HUES64 (cell line): ENCODE results near the gene OR52E1. TPM values are rescaled to one million over a fixed set of nuclear protein-coding genes. Genes with fewer than 3 reads are reported as not detected.
"Not testable (repeated sequence)": the region's sequence is repeated elsewhere in the genome, so short reads cannot be mapped to it uniquely, and the experiment has no call there.

Experiments
- H3K27ac ChIP-seq: 2 replicates; pipeline ENCODE4 v1.7.0; 2013; ENCODE audit warnings: low read depth, low read length, inconsistent platforms
- H3K27me3 ChIP-seq: 2 replicates; pipeline ENCODE4 v1.6.1; 2013; ENCODE audit warnings: mild to moderate bottlenecking, low read length; ENCODE audit not compliant: insufficient read depth
- H3K36me3 ChIP-seq: 2 replicates; pipeline ENCODE4 v1.6.1; 2013; ENCODE audit warnings: mild to moderate bottlenecking, low read length; ENCODE audit not compliant: insufficient read depth
- H3K4me1 ChIP-seq: 2 replicates; pipeline ENCODE4 v1.6.1; 2013; ENCODE audit warnings: mild to moderate bottlenecking, low read length, moderate library complexity; ENCODE audit not compliant: insufficient read depth
- H3K4me3 ChIP-seq: 2 replicates; pipeline ENCODE4 v1.5.1; 2013; ENCODE audit warnings: mild to moderate bottlenecking, low read length, moderate library complexity
- H3K9ac ChIP-seq: 2 replicates; pipeline ENCODE4 v1.6.1; 2013; ENCODE audit warnings: mild to moderate bottlenecking, low read depth, low read length
- H3K9me3 ChIP-seq: 2 replicates; pipeline ENCODE4 v1.6.1; 2013; ENCODE audit warnings: low read depth, low read length; ENCODE audit not compliant: insufficient read depth
- WGBS: fragments of 150-250, 120-280 bp; methylation state at CpG from one replicate; pipeline ENCODE4 v1.1.7; 2013; ENCODE audit warnings: missing lambda C conversion rate; 5-methylcytosine and 5-hydroxymethylcytosine counted together
- polyA plus RNA-seq, 2 experiments: library from polyadenylated mRNA; stranded (reverse); fragments of 50-300 nt; gene quantifications; one replicate each; pipeline ENCODE4 v1.2.3, GENCODE V29; 2013

OR52E1 gene
- polyA plus RNA-seq (2013, experiment 1 of 2) = not detected
- not detected for polyA plus RNA-seq (2013, experiment 2 of 2)

DNA sequence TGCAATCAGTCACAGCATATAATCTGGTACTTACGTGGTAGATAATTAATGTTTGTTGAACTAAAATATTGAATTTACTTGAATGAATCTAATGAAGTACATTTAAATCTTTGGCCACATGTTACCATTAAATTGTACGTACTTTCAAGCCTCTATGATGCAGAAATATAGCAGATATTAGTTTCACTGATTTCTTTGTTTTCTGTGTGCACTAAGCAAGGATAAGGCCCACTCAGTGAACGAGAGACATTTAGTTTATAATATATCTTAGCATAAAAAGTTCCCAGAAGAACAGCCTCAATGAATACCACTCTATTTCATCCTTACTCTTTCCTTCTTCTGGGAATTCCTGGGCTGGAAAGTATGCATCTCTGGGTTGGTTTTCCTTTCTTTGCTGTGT lies at the start of gene OR52E1:
Gene OR52E1, plus strand, starts transcription at position 301 of the 400 bp plus-strand sequence.
- Histone ChIP-seq H3K9ac (no peak within 1 kb of the TSS), H3K36me3 (no peaks in the 10 kb centered on the region), H3K4me3 (no peak within 1 kb of the TSS), H3K27ac (no peak within 1 kb of the TSS), H3K4me1 (no peaks in the 10 kb centered on the region), H3K27me3 (no peaks in the 10 kb centered on the region), H3K9me3 (no peaks in the 10 kb centered on the region)
- WGBS = 86% methylated on average over 2 of the region's 3 CpGs

DNA sequence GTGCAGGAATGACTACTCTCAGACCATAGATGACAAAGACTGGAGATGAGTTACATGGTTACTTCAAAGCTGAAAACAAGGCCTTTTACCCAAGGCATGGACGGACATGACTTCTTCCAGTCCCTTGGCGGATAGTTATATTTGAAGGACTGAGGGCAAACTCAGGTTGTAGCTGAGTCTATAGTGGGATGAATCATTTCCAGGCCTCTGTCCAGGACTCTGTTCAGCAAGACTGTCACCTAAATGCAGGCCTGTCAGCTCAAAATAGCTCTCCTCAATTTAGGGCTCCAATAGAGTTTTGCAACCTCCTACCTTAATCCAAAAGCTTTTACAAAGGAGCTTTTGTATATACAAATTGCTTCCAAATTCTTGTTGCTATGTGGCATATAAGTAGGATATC lies 47.4 kb upstream of the OR52E1 start:
- H3K27ac ChIP-seq = no peak overlapping the region
- no peaks in the 10 kb centered on the region for H3K4me1 ChIP-seq

DNA sequence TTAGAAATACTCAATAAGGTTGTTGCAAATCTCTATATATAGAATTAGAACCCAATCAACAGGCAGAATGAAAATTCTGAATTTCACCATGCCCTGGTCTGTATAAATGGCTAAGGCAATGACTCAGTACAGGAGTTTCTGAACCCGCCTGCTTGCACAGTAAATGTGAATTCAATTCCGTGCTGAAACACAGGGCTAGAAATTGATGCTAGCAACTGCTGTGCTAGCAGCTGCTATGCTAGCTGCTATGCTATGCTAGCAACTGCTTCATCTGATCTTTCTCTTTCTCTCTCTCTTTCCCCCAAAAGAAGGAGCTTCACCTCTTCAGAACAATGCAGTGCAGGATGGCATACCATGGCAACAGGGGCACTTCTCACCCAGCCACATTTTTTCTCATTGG lies 32.7 kb upstream of the OR52E1 start:
- Histone ChIP-seq H3K36me3 (no peaks in the 10 kb centered on the region), H3K4me3 (no peak overlapping the region), H3K4me1 (no peaks in the 10 kb centered on the region), H3K27ac (no peak overlapping the region), H3K9me3 (no peaks in the 10 kb centered on the region), H3K9ac (no peak overlapping the region), H3K27me3 (no peaks in the 10 kb centered on the region)
- 90% methylated on average over 2 of the region's 2 CpGs for WGBS

More for the DNA sequence above, 47.4 kb upstream of the OR52E1 start:
- Histone ChIP-seq H3K36me3 (no peaks in the 10 kb centered on the region), H3K27me3 (no peaks in the 10 kb centered on the region), H3K4me3 (no peak overlapping the region), H3K9me3 (peaks cover 6% of the 10 kb centered on the region; the same call in 1 of the 2 replicates), H3K9ac (no peak overlapping the region)
- 88% methylated on average over 2 of the region's 2 CpGs for WGBS

DNA sequence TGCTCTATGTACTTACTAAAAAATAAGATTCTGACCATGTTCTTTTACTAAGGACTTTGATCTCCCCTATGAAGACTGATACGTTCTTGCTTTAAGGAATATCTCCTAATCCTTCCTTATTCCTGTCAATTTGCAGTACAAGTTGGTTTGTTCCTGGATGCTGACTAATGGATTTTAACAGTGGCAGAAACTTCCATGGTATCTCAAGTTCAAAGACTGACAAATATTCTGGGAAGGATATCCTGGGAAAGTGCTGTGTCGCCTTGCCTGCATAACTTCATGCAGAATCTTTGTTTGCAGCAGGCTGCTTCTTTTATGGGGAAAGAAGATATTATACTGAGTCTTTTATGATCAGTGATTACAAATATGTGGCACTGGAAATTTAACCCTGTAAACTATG lies 31.4 kb upstream of the OR52E1 start:
- no peaks in the 10 kb centered on the region for H3K36me3 ChIP-seq
- no peaks in the 10 kb centered on the region for H3K9me3 ChIP-seq
- H3K27ac ChIP-seq = no peak overlapping the region
- no peaks in the 10 kb centered on the region for H3K27me3 ChIP-seq
- no peak overlapping the region for H3K9ac ChIP-seq
- no peaks in the 10 kb centered on the region for H3K4me1 ChIP-seq
- H3K4me3 ChIP-seq = no peak overlapping the region
- WGBS = 100% methylated on average over 2 of the region's 2 CpGs

DNA sequence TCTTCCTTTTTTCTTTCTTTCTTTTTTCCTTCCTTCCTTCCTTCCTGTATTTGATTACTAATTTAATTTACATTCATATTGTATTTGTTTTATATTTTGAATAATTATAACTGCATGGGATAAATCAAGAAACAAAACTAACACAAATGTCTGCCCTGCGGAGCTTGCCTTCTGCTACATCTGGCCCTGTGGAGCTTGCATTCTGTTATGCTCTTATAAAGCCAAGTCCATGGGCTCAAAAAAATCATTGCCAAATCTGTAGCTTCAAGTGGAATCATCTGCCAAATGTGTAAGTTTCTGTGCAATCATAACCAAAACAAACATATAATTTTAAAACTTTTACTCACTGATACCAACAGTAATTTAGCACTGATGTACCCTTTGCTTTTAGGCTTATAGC lies 31.0 kb upstream of the OR52E1 start:
- H3K27ac ChIP-seq = no peak overlapping the region
- no peaks in the 10 kb centered on the region for H3K36me3 ChIP-seq
- H3K9me3 ChIP-seq = no peaks in the 10 kb centered on the region
- H3K9ac ChIP-seq = no peak overlapping the region
- H3K4me3 ChIP-seq = no peak overlapping the region
- no peaks in the 10 kb centered on the region for H3K27me3 ChIP-seq
- no peaks in the 10 kb centered on the region for H3K4me1 ChIP-seq
- 84% methylated on average over 1 of the region's 1 CpG for WGBS

DNA sequence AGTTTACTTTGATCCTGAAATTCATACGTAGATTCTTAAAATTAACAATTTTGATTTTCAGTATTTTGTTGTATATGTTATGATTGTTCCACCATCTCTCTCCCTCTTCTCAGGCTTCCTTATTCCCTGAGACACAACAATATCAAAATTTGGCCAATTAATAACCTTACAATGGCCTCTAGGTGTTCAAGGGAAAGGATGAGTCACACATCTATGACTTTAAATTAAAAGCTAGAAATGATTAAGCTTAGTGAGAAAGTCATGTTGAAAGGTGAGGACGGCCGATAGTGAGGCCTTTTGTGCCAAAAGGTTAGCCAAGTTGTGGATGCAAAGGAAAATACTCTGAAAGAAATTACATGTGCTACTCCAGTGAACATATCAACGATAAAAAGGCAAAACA lies 28.5 kb upstream of the OR52E1 start:
- no peaks in the 10 kb centered on the region for H3K36me3 ChIP-seq
- no peak overlapping the region for H3K4me3 ChIP-seq
- no peaks in the 10 kb centered on the region for H3K27me3 ChIP-seq
- H3K4me1 ChIP-seq = no peaks in the 10 kb centered on the region
- H3K9ac ChIP-seq = no peak overlapping the region
- H3K27ac ChIP-seq = no peak overlapping the region
- H3K9me3 ChIP-seq = no peaks in the 10 kb centered on the region
- 90% methylated on average over 2 of the region's 4 CpGs for WGBS

DNA sequence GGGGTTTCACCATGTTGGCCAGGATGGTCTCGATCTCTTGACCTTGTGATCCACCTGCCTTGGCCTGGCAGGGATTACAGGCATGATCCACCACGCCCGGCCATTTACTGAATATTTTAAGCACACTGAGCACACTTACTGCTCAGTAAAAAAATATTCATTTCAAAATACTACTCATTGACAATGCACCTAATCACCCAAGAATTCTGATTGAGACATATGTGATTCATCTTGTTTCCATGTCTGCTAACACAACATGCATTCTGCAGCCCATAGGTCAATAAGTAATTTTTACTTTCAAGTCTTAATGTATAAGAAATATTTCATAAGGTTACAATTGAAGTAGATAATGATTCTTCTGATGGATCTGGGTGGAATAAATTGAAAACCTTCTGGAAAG lies 27.3 kb upstream of the OR52E1 start:
- no peak overlapping the region for H3K4me3 ChIP-seq
- 66% methylated on average over 3 of the region's 3 CpGs for WGBS
- H3K36me3 ChIP-seq = no peaks in the 10 kb centered on the region
- H3K27me3 ChIP-seq = no peaks in the 10 kb centered on the region
- H3K27ac ChIP-seq = no peak overlapping the region
- no peak overlapping the region for H3K9ac ChIP-seq
- H3K9me3 ChIP-seq = no peaks in the 10 kb centered on the region
- no peaks in the 10 kb centered on the region for H3K4me1 ChIP-seq

DNA sequence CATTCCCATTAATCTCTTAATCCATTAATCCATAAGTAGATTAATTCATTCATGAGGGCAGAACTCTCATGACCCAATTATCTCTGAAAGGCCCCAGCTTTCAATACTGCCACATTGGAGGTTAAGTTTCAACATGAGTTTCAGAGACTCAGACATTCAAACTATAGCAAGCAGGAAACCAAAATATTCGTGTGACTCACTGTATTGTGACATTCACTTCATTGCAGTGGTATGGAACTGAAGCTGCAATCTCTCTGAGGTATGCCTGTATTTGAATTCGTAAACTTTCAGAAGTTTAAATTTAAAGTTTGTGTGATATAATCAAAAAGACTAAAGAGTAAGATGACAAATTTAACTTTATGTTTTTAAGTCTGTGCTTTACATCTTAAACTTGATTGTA lies 26.0 kb upstream of the OR52E1 start:
- WGBS = 68% methylated on average over 2 of the region's 2 CpGs
- H3K27ac ChIP-seq = no peak overlapping the region

DNA sequence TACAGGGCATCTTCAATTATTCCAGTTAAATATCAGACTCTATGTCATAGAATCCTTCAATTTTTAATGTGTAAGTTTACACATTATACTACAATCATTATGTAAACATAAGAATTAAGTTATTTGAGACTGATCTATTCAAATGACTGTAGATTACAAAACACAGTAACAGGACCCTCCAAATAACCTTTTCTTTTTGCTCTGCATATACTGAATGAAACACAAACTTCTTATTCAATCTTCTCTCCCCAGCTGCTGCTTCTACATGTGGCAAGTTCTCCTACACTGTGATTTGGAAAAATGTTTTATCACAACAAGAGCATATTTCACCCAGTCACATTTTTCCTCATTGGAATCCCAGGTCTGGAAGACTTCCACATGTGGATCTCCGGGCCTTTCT lies 23.1 kb upstream of the OR52E1 start, which contains the start of gene OR52J3:
Gene OR52J3, plus strand, starts transcription at position 301 of the 400 bp plus-strand sequence. Its CDS starts 0 bp downstream, at position 301.
- Histone ChIP-seq H3K27me3 (no peaks in the 10 kb centered on the region), H3K36me3 (no peaks in the 10 kb centered on the region), H3K27ac (no peak within 1 kb of the TSS), H3K9ac (no peak within 1 kb of the TSS), H3K4me3 (no peak within 1 kb of the TSS), H3K4me1 (no peaks in the 10 kb centered on the region), H3K9me3 (no peaks in the 10 kb centered on the region)
- 95% methylated on average over 1 of the region's 1 CpG for WGBS

More for the DNA sequence above, 26.0 kb upstream of the OR52E1 start:
- no peak overlapping the region for H3K4me3 ChIP-seq
- H3K9ac ChIP-seq = no peak overlapping the region
- no peaks in the 10 kb centered on the region for H3K9me3 ChIP-seq
- no peaks in the 10 kb centered on the region for H3K36me3 ChIP-seq
- H3K27me3 ChIP-seq = no peaks in the 10 kb centered on the region
- no peaks in the 10 kb centered on the region for H3K4me1 ChIP-seq

DNA sequence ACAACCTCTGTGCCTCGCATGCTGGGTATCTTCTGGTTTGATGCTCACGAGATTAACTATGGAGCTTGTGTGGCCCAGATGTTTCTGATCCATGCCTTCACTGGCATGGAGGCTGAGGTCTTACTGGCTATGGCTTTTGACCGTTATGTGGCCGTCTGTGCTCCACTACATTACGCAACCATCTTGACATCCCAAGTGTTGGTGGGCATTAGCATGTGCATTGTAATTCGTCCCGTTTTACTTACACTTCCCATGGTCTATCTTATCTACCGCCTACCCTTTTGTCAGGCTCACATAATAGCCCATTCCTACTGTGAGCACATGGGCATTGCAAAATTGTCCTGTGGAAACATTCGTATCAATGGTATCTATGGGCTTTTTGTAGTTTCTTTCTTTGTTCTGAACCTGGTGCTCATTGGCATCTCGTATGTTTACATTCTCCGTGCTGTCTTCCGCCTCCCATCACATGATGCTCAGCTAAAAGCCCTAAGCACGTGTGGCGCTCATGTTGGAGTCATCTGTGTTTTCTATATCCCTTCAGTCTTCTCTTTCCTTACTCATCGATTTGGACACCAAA lies 22.5 kb upstream of the OR52E1 start:
- Histone ChIP-seq H3K4me1 (no peaks in the 10 kb centered on the region), H3K27me3 (no peaks in the 10 kb centered on the region), H3K9me3 (no peaks in the 10 kb centered on the region), H3K9ac (no peak overlapping the region), H3K4me3 (no peak overlapping the region), H3K36me3 (no peaks in the 10 kb centered on the region), H3K27ac (no peak overlapping the region)
- 94% methylated on average over 15 of the region's 15 CpGs for WGBS

DNA sequence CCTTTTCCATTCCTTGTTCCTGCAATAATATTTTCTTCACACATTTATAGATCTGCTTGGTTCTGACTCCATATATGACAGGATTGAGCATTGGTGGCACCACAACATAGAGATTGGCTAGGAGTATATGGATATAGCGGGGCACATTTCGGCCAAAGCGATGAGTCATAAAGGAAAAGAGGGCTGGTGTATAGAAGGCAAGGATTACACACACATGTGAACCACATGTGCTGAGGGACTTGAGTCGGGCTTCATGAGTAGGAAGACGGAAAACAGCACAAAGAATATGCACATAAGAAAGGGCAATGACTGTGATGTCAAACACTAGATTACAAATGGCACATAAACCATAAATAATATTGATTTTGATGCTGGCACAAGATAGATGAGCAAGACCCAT lies 10.7 kb upstream of the OR52E1 start:
- not testable (repeated sequence) for H3K9me3 ChIP-seq, H3K9ac ChIP-seq, H3K4me3 ChIP-seq, H3K27me3 ChIP-seq, H3K27ac ChIP-seq, H3K4me1 ChIP-seq, H3K36me3 ChIP-seq
- WGBS = 80% methylated on average over 2 of the region's 5 CpGs

DNA sequence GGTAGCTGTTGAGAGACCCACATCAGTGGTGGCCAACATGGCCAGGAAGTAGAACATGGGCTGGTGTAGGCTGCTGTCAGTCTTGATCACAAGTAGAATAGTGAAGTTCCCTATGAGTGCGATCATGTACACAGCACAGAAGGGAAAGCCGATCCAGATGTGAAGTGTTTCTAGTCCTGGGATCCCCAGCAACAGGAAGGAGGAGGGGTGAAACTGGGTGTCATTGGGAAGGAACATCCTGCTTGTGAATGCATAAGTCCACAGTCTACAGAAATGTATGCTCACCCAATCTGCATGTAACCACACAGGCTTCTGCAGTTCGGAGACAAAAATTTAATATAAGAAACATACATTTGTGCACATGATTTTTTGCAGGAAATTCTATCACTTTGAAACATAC lies 10.0 kb upstream of the OR52E1 start, which contains the start of gene OR52E2:
Gene OR52E2, minus strand, starts transcription at position 237 of the 400 bp plus-strand sequence. Its CDS starts 0 bp downstream, at position 237.
- 88% methylated on average over 3 of the region's 3 CpGs for WGBS
- Histone ChIP-seq H3K9ac (no peak within 1 kb of the TSS), H3K27ac (no peak within 1 kb of the TSS)

More for the DNA sequence above, 10.0 kb upstream of the OR52E1 start, which contains the start of gene OR52E2:
- H3K36me3 ChIP-seq = no peaks in the 10 kb centered on the region
- H3K9me3 ChIP-seq = no peaks in the 10 kb centered on the region
- H3K4me3 ChIP-seq = no peak within 1 kb of the TSS
- H3K4me1 ChIP-seq = no peaks in the 10 kb centered on the region
- no peaks in the 10 kb centered on the region for H3K27me3 ChIP-seq
